ENCODE measurements around the gene HTR2C. TPM values are rescaled to one million over a fixed set of nuclear protein-coding genes. Genes with fewer than 3 reads are reported as not detected.
"Not testable (repeated sequence)": the region's sequence is repeated elsewhere in the genome, so short reads cannot be mapped to it uniquely, and the experiment has no call there.

HTR2C gene
- total RNA-seq, 1 donor, result not detected

GRCh38 chrX:114930227-114930626 lies 346.3 kb downstream of the HTR2C start:
- Histone ChIP-seq H3K27me3 (ENCODE audit: insufficient read depth, low read length) (peaks cover 8% of the 10 kb centered on the region), H3K9me3 (ENCODE audit: low read depth, low read length) (peaks cover 2% of the 10 kb centered on the region), H3K4me2 (ENCODE audit: insufficient read depth, low read length) (no peak overlapping the region), H4K20me1 (ENCODE audit: insufficient read depth, low read length) (no peaks in the 10 kb centered on the region), H3K36me3 (ENCODE audit: insufficient read depth, low read length) (no peaks in the 10 kb centered on the region), H3K4me3 (ENCODE audit: insufficient read depth, low read length) (no peak overlapping the region), H3K27ac (ENCODE audit: low read depth, low read length) (no peak overlapping the region), H2AFZ (ENCODE audit: low read length) (no peak overlapping the region), H3K79me2 (ENCODE audit: insufficient read depth, low read length) (no peaks in the 10 kb centered on the region), H3K4me1 (ENCODE audit: insufficient read depth, low read length) (no peaks in the 10 kb centered on the region)
- TF ChIP-seq CTCF (IDR thresholded peaks at IDR 0.05; ENCODE audit: extremely low read depth, low read depth, low read length), result no peak
- no peak for DNase-seq (ENCODE audit: insufficient read length, low spot score, missing footprints)

GRCh38 chrX:114932550-114932949 lies 348.7 kb downstream of the HTR2C start:
- Histone ChIP-seq H3K79me2 (ENCODE audit: insufficient read depth, low read length) (no peaks in the 10 kb centered on the region), H3K4me2 (ENCODE audit: insufficient read depth, low read length) (no peak overlapping the region), H2AFZ (ENCODE audit: low read length) (no peak overlapping the region), H3K4me1 (ENCODE audit: insufficient read depth, low read length) (no peaks in the 10 kb centered on the region), H3K27me3 (ENCODE audit: insufficient read depth, low read length) (no peaks in the 10 kb centered on the region), H3K36me3 (ENCODE audit: insufficient read depth, low read length) (no peaks in the 10 kb centered on the region), H3K9me3 (ENCODE audit: low read depth, low read length) (peaks cover 2% of the 10 kb centered on the region), H4K20me1 (ENCODE audit: insufficient read depth, low read length) (no peaks in the 10 kb centered on the region), H3K27ac (ENCODE audit: low read depth, low read length) (no peak overlapping the region), H3K4me3 (ENCODE audit: insufficient read depth, low read length) (no peak overlapping the region)
- no peak for DNase-seq (ENCODE audit: insufficient read length, low spot score, missing footprints)
- TF ChIP-seq CTCF (IDR thresholded peaks at IDR 0.05; ENCODE audit: extremely low read depth, low read depth, low read length), result no peak

GRCh38 chrX:114933291-114933690 lies 349.4 kb downstream of the HTR2C start:
- H3K79me2 ChIP-seq (ENCODE audit: insufficient read depth, low read length); H3K36me3 ChIP-seq (ENCODE audit: insufficient read depth, low read length); H3K4me3 ChIP-seq (ENCODE audit: insufficient read depth, low read length); DNase-seq (ENCODE audit: insufficient read length, low spot score, missing footprints); H3K9me3 ChIP-seq (ENCODE audit: low read depth, low read length); H3K4me2 ChIP-seq (ENCODE audit: insufficient read depth, low read length); H4K20me1 ChIP-seq (ENCODE audit: insufficient read depth, low read length); H3K27me3 ChIP-seq (ENCODE audit: insufficient read depth, low read length); H3K4me1 ChIP-seq (ENCODE audit: insufficient read depth, low read length); H3K27ac ChIP-seq (ENCODE audit: low read depth, low read length); H2AFZ ChIP-seq (ENCODE audit: low read length): not testable (repeated sequence)

- DNase-seq (ENCODE audit: insufficient read length, low spot score, missing footprints); H3K79me2 ChIP-seq (ENCODE audit: insufficient read depth, low read length); H4K20me1 ChIP-seq (ENCODE audit: insufficient read depth, low read length); H3K4me1 ChIP-seq (ENCODE audit: insufficient read depth, low read length); H3K27ac ChIP-seq (ENCODE audit: low read depth, low read length); H3K9me3 ChIP-seq (ENCODE audit: low read depth, low read length); H3K4me2 ChIP-seq (ENCODE audit: insufficient read depth, low read length); H3K4me3 ChIP-seq (ENCODE audit: insufficient read depth, low read length); H2AFZ ChIP-seq (ENCODE audit: low read length); H3K36me3 ChIP-seq (ENCODE audit: insufficient read depth, low read length); H3K27me3 ChIP-seq (ENCODE audit: insufficient read depth, low read length): not testable (repeated sequence)
Measured at GRCh38 chrX:114937090-114937489, 353.2 kb downstream of the HTR2C start.

- Histone ChIP-seq H3K27me3 (ENCODE audit: insufficient read depth, low read length) (peaks cover 10% of the 10 kb centered on the region), H4K20me1 (ENCODE audit: insufficient read depth, low read length) (no peaks in the 10 kb centered on the region), H2AFZ (ENCODE audit: low read length) (no peak overlapping the region), H3K36me3 (ENCODE audit: insufficient read depth, low read length) (no peaks in the 10 kb centered on the region), H3K79me2 (ENCODE audit: insufficient read depth, low read length) (no peaks in the 10 kb centered on the region), H3K4me3 (ENCODE audit: insufficient read depth, low read length) (no peak overlapping the region), H3K4me2 (ENCODE audit: insufficient read depth, low read length) (no peak overlapping the region), H3K9me3 (ENCODE audit: low read depth, low read length) (no peaks in the 10 kb centered on the region), H3K4me1 (ENCODE audit: insufficient read depth, low read length) (no peaks in the 10 kb centered on the region), H3K27ac (ENCODE audit: low read depth, low read length) (no peak overlapping the region)
- DNase-seq (ENCODE audit: insufficient read length, low spot score, missing footprints), result no peak
- no peak for TF ChIP-seq CTCF (IDR thresholded peaks at IDR 0.05; ENCODE audit: extremely low read depth, low read depth, low read length)
Measured at GRCh38 chrX:114952696-114953095, 368.8 kb downstream of the HTR2C start.

Small RNAs within 50 kb of the gene (small RNA-seq; reads per million reads assigned to genes)
- gene AL355812.1 (not detected), gene MIR1264 (not detected), gene MIR1298 (not detected), gene MIR1911 (not detected), gene MIR1912 (not detected), gene MIR448 (not detected), gene MIR764 (not detected), gene SNORA35 (not detected)

All from osteoblast (primary cell).